Heart left ventricle (tissue), 16 donors: ENCODE data around the gene RRP1. TPM values are rescaled to one million over a fixed set of nuclear protein-coding genes. Genes with fewer than 3 reads are reported as not detected.
A peak's percentile ranks its signal among the peaks of the same experiment; 100 is the strongest.

Source experiments
- ATAC-seq, 4 donors: fragments of 200-7000 bp; cut with Tn5 transposase; one replicate each; pipeline ENCODE4 v1.9.1; 2020 to 2022; ENCODE audit warnings: moderate library complexity in 4 of 4, mild to moderate bottlenecking in 3 of 4, moderate number of reproducible peaks in 1 of 4
- DNase-seq, 5 donors: peaks; one replicate each; pipeline ENCODE4 v3.0.0-alpha.2; 2020
- H3K27ac ChIP-seq, 12 donors: fragments of 200-600 bp; sonication (generic) in 4 of 12; one replicate each; pipeline versions ENCODE4 v1.5.0 to v1.8.0; 2016 to 2022; ENCODE audit warnings: mild to moderate bottlenecking in 2 of 12
- H3K27me3 ChIP-seq, 9 donors: fragments of 200-600 bp; sonication (generic) in 2 of 9; one replicate each; pipeline versions ENCODE4 v1.5.1 to v1.8.0; 2016 to 2022; ENCODE audit warnings: mild to moderate bottlenecking in 3 of 9
- H3K36me3 ChIP-seq, 9 donors: fragments of 200-600 bp; sonication (generic) in 2 of 9; one replicate each; pipeline versions ENCODE4 v1.5.0 to v1.8.0; 2018 to 2022; ENCODE audit warnings: mild to moderate bottlenecking in 2 of 9
- H3K4me1 ChIP-seq, 12 donors: fragments of 200-600 bp; sonication (generic) in 4 of 12; one replicate each; pipeline versions ENCODE4 v1.5.0 to v1.8.0; 2016 to 2022; ENCODE audit warnings: mild to moderate bottlenecking in 3 of 12
- H3K4me3 ChIP-seq, 12 donors: fragments of 200-600 bp; sonication (generic) in 4 of 12; one replicate each; pipeline versions ENCODE4 v1.5.0 to v1.8.0; 2017 to 2022; ENCODE audit warnings: mild to moderate bottlenecking in 9 of 12, moderate library complexity in 4 of 12
- H3K9me3 ChIP-seq, 12 donors: fragments of 200-600 bp; sonication (generic) in 4 of 12; one replicate each; pipeline versions ENCODE4 v1.5.0 to v1.8.0; 2016 to 2022; ENCODE audit warnings: mild to moderate bottlenecking in 1 of 12
- POLR2A ChIP-seq, 2 donors: fragments of 450-650 bp; IDR thresholded peaks; one replicate each; pipeline ENCODE4 v1.6.1; 2017; ENCODE audit warnings: antibody characterized with exemption in 2 of 2, mild to moderate bottlenecking in 2 of 2, moderate library complexity in 2 of 2
- WGBS, 4 donors: extraction: QIAGEN DNeasy Blood & Tissue Kit in 2 of 4; methylation state at CpG; one replicate each; pipeline versions ENCODE4 v1.1.5 to v1.1.7; 2013 to 2018; 5-methylcytosine and 5-hydroxymethylcytosine counted together
- intact Hi-C, 10 donors: fragments of 100-400 bp; cut with DNase I; formaldehyde crosslinking; loops; one replicate each; pipeline versions ENCODE4 v1.11.1 to v1.14.2; 2022
- polyA plus RNA-seq, 2 donors: library from polyadenylated mRNA; stranded (reverse); fragments of 200-250 nt; gene quantifications; one replicate each; pipeline ENCODE4 v1.2.3, GENCODE V29; 2013
- total RNA-seq, 9 donors: library from RNA; depleted of rRNA in 2 of 9; stranded (reverse); fragments of >200 nt in 2 of 9; fragmentation: NEBNext Ultra II Directional in 3 of 9; extraction: Animal tissue kit (Norgen Biotek cat#: 25700) in 3 of 9; gene quantifications; one replicate each; pipeline versions ENCODE4 v1.1.0 to v1.2.4, GENCODE V29; 2016 to 2023
- TF ChIP-seq, protein P1 (sequence below), 12 donors: fragments of 200-600 bp; sonication (generic) in 4 of 12; IDR thresholded peaks; one replicate each; pipeline versions ENCODE4 v1.5.0 to v1.8.0; 2018 to 2022; ENCODE audit warnings: antibody characterized with exemption in 12 of 12, mild to moderate bottlenecking in 5 of 12
- donor health status: ischemic (EF 13 %, LVEDD 7.1; RV severe dilation, severe dysfunction).
- donor health status: healthy with polysubstance abuse.
- donor health status: DM: no; HTN: yes; CAD: no.
- donor health status: DM: no; HTN: no; CAD: no.
- donor health status: ischemic (EF 25% LVEDD 6.9; RV normal size, moderate dysfunction).
- donor health status: ischemic (EF 25% LVEDD 5.7; RV mildly dilated, moderate dysfunction).
- donor health status: healthy.
- donor health status: DM: yes; HTN: yes; CAD: no.
- donor health status: ischemic (EF 35%, LVEDD 5.7; RV mildly dilated, moderate dysfunction).
- donor health status: nonischemic (EF 11% LVEDD 7.7; RV severe dilation, severe dysfunction).
- donor health status: DM: yes; HTN: yes; CAD: no.
- donor health status: PGD.
- donor health status: ischemic (EF 29% LVEDD 5.4; RV normal size, mild dysfunction).
- donor health status: nonischemic (EF 23%, LVEDD 6.1; RV moderate dilation, normal function).

RRP1 gene
- total and polyA plus RNA-seq, 11 donors = 6.0 to 15.6 (median 9.8) TPM

DNA sequence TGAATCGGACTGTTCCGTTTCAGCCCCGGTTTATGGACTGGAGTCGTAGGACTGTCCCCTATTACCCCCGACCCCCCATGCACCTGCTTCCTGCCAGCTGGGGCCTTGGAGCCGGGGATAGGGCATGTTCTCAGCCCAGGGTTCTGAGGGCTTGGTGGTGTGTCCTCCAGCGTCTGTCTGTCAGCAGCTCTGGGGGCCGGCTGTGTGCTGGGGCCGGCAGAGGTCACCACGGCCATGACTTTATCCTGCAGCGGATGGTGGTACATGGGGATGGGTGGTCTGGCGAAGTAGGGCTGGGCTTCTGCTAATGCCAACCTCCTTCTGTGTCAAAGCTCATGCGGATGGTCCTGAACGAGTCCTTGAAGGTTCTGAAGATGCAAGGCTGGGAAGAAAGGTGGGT lies 5.5 kb downstream of the RRP1 start:
- Histone ChIP-seq H3K27me3 (no peaks in the 10 kb centered on the region), H3K4me1 (peaks cover 0 to 14% (median 11%) of the 10 kb centered on the region in 12 donors), H3K36me3 (peaks cover 5 to 90% (median 78%) of the 10 kb centered on the region in 9 donors), H3K27ac (no peak overlapping the region), H3K4me3 (no peak overlapping the region), H3K9me3 (no peaks in the 10 kb centered on the region)
- intact Hi-C loops = loop anchor here in 1 of 10 donors (10.0 kb wide), 1 partner anchor 510 kb away; the partner anchor contains the start of gene PFKL
- DNase-seq = no peak
- ATAC-seq = no peak
- 88 to 96% (median 91%) methylated on average over 5 to 14 of the region's 14 CpGs for WGBS, 4 donors
- TF ChIP-seq POLR2A (IDR thresholded peaks at IDR 0.05) = no peak
- TF ChIP-seq, protein P1, sequence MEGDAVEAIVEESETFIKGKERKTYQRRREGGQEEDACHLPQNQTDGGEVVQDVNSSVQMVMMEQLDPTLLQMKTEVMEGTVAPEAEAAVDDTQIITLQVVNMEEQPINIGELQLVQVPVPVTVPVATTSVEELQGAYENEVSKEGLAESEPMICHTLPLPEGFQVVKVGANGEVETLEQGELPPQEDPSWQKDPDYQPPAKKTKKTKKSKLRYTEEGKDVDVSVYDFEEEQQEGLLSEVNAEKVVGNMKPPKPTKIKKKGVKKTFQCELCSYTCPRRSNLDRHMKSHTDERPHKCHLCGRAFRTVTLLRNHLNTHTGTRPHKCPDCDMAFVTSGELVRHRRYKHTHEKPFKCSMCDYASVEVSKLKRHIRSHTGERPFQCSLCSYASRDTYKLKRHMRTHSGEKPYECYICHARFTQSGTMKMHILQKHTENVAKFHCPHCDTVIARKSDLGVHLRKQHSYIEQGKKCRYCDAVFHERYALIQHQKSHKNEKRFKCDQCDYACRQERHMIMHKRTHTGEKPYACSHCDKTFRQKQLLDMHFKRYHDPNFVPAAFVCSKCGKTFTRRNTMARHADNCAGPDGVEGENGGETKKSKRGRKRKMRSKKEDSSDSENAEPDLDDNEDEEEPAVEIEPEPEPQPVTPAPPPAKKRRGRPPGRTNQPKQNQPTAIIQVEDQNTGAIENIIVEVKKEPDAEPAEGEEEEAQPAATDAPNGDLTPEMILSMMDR (IDR thresholded peaks at IDR 0.05) = no peak

DNA sequence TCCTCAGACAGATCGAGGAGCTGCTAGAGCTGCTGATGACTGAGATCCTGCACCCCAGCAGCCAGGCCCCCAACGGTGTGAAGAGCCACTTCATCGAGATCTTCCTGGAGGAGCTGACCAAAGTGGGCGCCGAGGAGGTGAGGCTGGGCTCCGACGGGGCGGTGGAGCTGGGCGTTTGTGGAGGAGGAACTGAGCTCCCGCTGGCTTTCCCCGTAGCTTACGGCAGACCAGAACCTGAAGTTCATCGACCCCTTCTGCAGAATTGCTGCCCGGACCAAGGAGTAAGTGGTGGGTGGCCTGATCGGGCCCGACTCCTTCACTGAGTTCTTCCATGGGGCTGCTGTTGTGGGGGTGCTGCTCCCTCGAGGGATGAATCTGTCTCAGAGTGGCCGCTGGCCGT lies 8.0 kb downstream of the RRP1 start:
- Histone ChIP-seq H3K4me3 (no peak overlapping the region), H3K27me3 (no peaks in the 10 kb centered on the region), H3K36me3 (peaks cover 5 to 100% (median 97%) of the 10 kb centered on the region in 9 donors), H3K27ac (no peak overlapping the region), H3K4me1 (no peaks in the 10 kb centered on the region), H3K9me3 (no peaks in the 10 kb centered on the region)
- 91 to 93% (median 92%) methylated on average over 18 to 19 of the region's 19 CpGs for WGBS, 4 donors
- intact Hi-C loops = loop anchor here in 1 of 10 donors (10.0 kb wide), 1 partner anchor 507 kb away; the partner anchor contains the start of gene PFKL
- no peak for ATAC-seq
- no peak for DNase-seq
- TF ChIP-seq POLR2A (IDR thresholded peaks at IDR 0.05) = no peak
- TF ChIP-seq, protein P1 (IDR thresholded peaks at IDR 0.05) = no peak

GRCh38 chr21:43797925-43798715 lies 8.7 kb downstream of the RRP1 start:
- peak in 2 of 5 donors; percentile 9 to 43 for DNase-seq
- Histone ChIP-seq H3K9me3 (no peaks in the 10 kb centered on the region), H3K27me3 (no peaks in the 10 kb centered on the region), H3K27ac (no peak overlapping the region), H3K4me3 (no peak overlapping the region), H3K4me1 (no peaks in the 10 kb centered on the region), H3K36me3 (peaks cover 5 to 100% (median 96%) of the 10 kb centered on the region in 9 donors)
- intact Hi-C loops = loop anchor here in 1 of 10 donors (10.0 kb wide), 1 partner anchor 507 kb away; the partner anchor contains the start of gene PFKL
- 90 to 93% (median 91%) methylated on average over 30 of the region's 30 CpGs for WGBS, 4 donors
- TF ChIP-seq POLR2A (IDR thresholded peaks at IDR 0.05) = no peak
- TF ChIP-seq, protein P1 (IDR thresholded peaks at IDR 0.05) = no peak
- ATAC-seq = no peak

DNA sequence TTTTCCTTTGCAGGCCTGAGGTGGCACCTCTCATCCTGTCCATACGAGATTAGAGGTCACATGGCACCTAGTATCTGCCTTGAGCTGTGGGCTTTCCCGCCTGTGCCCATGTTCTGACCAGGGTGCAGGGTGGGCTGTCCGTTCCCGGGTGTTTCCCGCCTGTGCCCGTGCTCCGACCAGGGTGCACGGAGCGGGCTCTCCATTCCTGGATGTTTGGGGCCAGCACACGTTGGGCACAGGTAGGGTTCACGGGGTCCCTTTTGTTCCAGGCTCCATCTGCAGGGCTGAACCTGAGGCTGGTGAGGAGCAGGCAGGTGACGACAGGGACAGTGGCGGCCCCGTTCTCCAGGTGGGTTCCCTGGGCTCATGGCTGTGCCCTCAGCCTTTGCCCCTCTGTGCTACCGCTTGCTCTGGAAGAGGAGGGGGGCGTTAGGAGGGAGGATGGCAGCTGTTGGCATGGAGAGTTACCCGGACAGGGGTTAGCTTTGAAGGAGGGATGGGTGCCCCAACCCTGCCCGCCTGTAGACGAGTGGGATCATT lies 10.0 kb downstream of the RRP1 start:
- no peak for TF ChIP-seq POLR2A (IDR thresholded peaks at IDR 0.05)
- TF ChIP-seq, protein P1 (IDR thresholded peaks at IDR 0.05) = no peak
- no peaks in the 10 kb centered on the region for H3K4me1 ChIP-seq
- no peaks in the 10 kb centered on the region for H3K9me3 ChIP-seq
- ATAC-seq (no peak), DNase-seq (peak in 1 of 5 donors; percentile 47)
- no peaks in the 10 kb centered on the region for H3K27me3 ChIP-seq
- intact Hi-C loops = loop anchor here in 1 of 10 donors (10.0 kb wide), 1 partner anchor 505 kb away; the partner anchor contains the start of gene PFKL
- H3K4me3 ChIP-seq = no peak overlapping the region
- H3K27ac ChIP-seq = no peak overlapping the region
- WGBS, 4 donors = 89 to 95% (median 94%) methylated on average over 19 of the region's 19 CpGs
- H3K36me3 ChIP-seq = peaks cover 0 to 100% (median 92%) of the 10 kb centered on the region in 9 donors
